A549 (cell line): ENCODE results near the gene ZNF573. TPM values are rescaled to one million over a fixed set of nuclear protein-coding genes. Genes with fewer than 3 reads are reported as not detected.

Source experiments
- polyA plus RNA-seq, 4 experiments: library from polyadenylated mRNA; depleted of rRNA in 3 of 4; stranded (reverse); fragments of >200 nt; fragmentation: RNase III in 1 of 4; extraction: RNeasy Plus Mini Kit Qiagen cat#74134 plus additional on column Dnase treatment in 1 of 4; gene quantifications; 2 replicates in 3 of 4; 3 replicates in 1 of 4; pipeline ENCODE4 v1.2.3, GENCODE V29; 2011 to 2017
- small RNA-seq, 6 experiments: library from RNA; depleted of rRNA; stranded (forward); fragments of <200 nt; gene quantifications; one replicate each; pipeline ENCODE3, GENCODE V24; 2012

The ZNF573 gene
- polyA plus RNA-seq, 2 of the 4 experiments (the other 2 are of a cell fraction) = 4.6 to 8.5 TPM

Small RNA genes within 50 kb of the gene (small RNA-seq; reads per million reads assigned to genes)
- gene SELENOKP1 = 0 to 0.19 (median 0) reads per million in 6 experiments

Other genes starting within 250 kb of the ZNF573 start
- 2.5 and 2.7 TPM in 2 replicates for gene ZNF571, start 184.8 kb downstream of the ZNF573 start, polyA plus RNA-seq (2011; rRNA removed)
- 0.97 to 1.4 TPM (median 1.3 TPM) in 3 replicates for gene ZNF571, start 184.8 kb downstream of the ZNF573 start, polyA plus RNA-seq (2017; fragmentation: RNase III; extraction: RNeasy Plus Mini Kit Qiagen cat#74134 plus additional on column Dnase treatment)
- 0.12 and 0.13 TPM in 2 replicates for gene ZNF540, start 184.7 kb downstream of the ZNF573 start, polyA plus RNA-seq (2011; rRNA removed)
- gene ZNF540, start 184.7 kb downstream of the ZNF573 start, polyA plus RNA-seq (2017; fragmentation: RNase III; extraction: RNeasy Plus Mini Kit Qiagen cat#74134 plus additional on column Dnase treatment) = 0.15 to 0.39 TPM (median 0.22 TPM) in 3 replicates
- gene ZFP30, start 124.1 kb downstream of the ZNF573 start, polyA plus RNA-seq (2011; rRNA removed) = 9.0 and 9.2 TPM in 2 replicates
- gene ZFP30, start 124.1 kb downstream of the ZNF573 start, polyA plus RNA-seq (2017; fragmentation: RNase III; extraction: RNeasy Plus Mini Kit Qiagen cat#74134 plus additional on column Dnase treatment) = 8.3 to 9.2 TPM (median 8.4 TPM) in 3 replicates
- 5.9 and 6.4 TPM in 2 replicates for gene ZNF607, start 59.8 kb downstream of the ZNF573 start, polyA plus RNA-seq (2011; rRNA removed)
- gene ZNF607, start 59.8 kb downstream of the ZNF573 start, polyA plus RNA-seq (2017; fragmentation: RNase III; extraction: RNeasy Plus Mini Kit Qiagen cat#74134 plus additional on column Dnase treatment) = 5.8 to 6.8 TPM (median 6.0 TPM) in 3 replicates
- not detected in 2 replicates for gene WDR87, start 127.0 kb upstream of the ZNF573 start, polyA plus RNA-seq (2011; rRNA removed)
- not detected in 3 replicates for gene WDR87, start 127.0 kb upstream of the ZNF573 start, polyA plus RNA-seq (2017; fragmentation: RNase III; extraction: RNeasy Plus Mini Kit Qiagen cat#74134 plus additional on column Dnase treatment)
- 28.9 and 47.8 TPM in 2 replicates for gene SIPA1L3, start 127.6 kb upstream of the ZNF573 start, polyA plus RNA-seq (2011; rRNA removed)
- 50.6 to 55.4 TPM (median 53.9 TPM) in 3 replicates for gene SIPA1L3, start 127.6 kb upstream of the ZNF573 start, polyA plus RNA-seq (2017; fragmentation: RNase III; extraction: RNeasy Plus Mini Kit Qiagen cat#74134 plus additional on column Dnase treatment)